Panc1 (cell line): Measurements from ENCODE around the gene SRPK1. TPM values are rescaled to one million over a fixed set of nuclear protein-coding genes. Genes with fewer than 3 reads are reported as not detected.

ENCODE experiments used
- ATAC-seq: fragments of 200-7000 bp; cut with Tn5 transposase; 2 replicates; pipeline ENCODE4 v1.9.1; 2020; ENCODE audit warnings: mild to moderate bottlenecking, moderate library complexity
- BruUV-seq: library from RNA; stranded (reverse); fragments of 400-500 nt; replicated peaks from 2 replicates; lab custom pipeline; 2021; lab: Mats Ljungman, UMichigan
- CTCF ChIA-PET: fragments of 300-600 bp; sonication (Branson Sonifier 250); formaldehyde crosslinking; loops from one replicate; lab custom pipeline; 2022; ENCODE audit warnings: antibody characterized with exemption; lab: Charles Lee
- POLR2A ChIA-PET: fragments of 300-600 bp; sonication (Branson Sonifier 250); formaldehyde crosslinking; loops from one replicate; lab custom pipeline; 2022; ENCODE audit warnings: antibody characterized with exemption; lab: Charles Lee
- DNase-seq: peaks from one replicate; pipeline ENCODE4 v3.0.0-alpha.2; 2010; ENCODE audit warnings: low read depth, low spot score
- H3K27ac ChIP-seq: 2 replicates; pipeline ENCODE4 v1.5.1; 2011; ENCODE audit warnings: mild to moderate bottlenecking, low read length, inconsistent platforms
- H3K27me3 ChIP-seq: fragments of 200-500 bp; sonication (Bioruptor generic); 2 replicates; pipeline ENCODE4 v1.6.0; 2014; ENCODE audit warnings: low read length, inconsistent platforms; ENCODE audit not compliant: control insufficient read depth, insufficient read depth
- H3K36me3 ChIP-seq: fragments of 200-500 bp; sonication (Bioruptor generic); 2 replicates; pipeline ENCODE4 v1.5.1; 2014; ENCODE audit warnings: inconsistent platforms, mild to moderate bottlenecking, low read length, moderate library complexity; ENCODE audit not compliant: control insufficient read depth, insufficient read depth
- H3K4me1 ChIP-seq: 2 replicates; pipeline ENCODE4 v1.5.1; 2011; ENCODE audit warnings: inconsistent platforms, mild to moderate bottlenecking, low read length, moderate library complexity; ENCODE audit not compliant: control insufficient read depth, insufficient read depth
- H3K4me3 ChIP-seq, 2 experiments: 2 replicates each; pipeline ENCODE4 v1.5.1; 2011 to 2012; ENCODE audit warnings: low read depth in 2 of 2, low read length in 2 of 2, mild to moderate bottlenecking in 2 of 2, inconsistent platforms in 1 of 2, moderate library complexity in 1 of 2
- H3K9me3 ChIP-seq: fragments of 200-500 bp; sonication (Bioruptor generic); 2 replicates; pipeline ENCODE4 v1.5.1; 2014; ENCODE audit warnings: low read depth, mild to moderate bottlenecking, inconsistent platforms, low read length, moderate library complexity; ENCODE audit not compliant: control insufficient read depth, insufficient read depth
- POLR2AphosphoS5 ChIP-seq: IDR thresholded peaks from 2 replicates; pipeline ENCODE4 v1.6.1; 2012; ENCODE audit warnings: mild to moderate bottlenecking, low read depth, low read length, moderate library complexity
- SIN3A ChIP-seq: IDR thresholded peaks from 2 replicates; pipeline ENCODE4 v1.6.1; 2012; ENCODE audit warnings: low read depth, mild to moderate bottlenecking, low read length, moderate library complexity, borderline replicate concordance; ENCODE audit not compliant: insufficient read depth
- TCF7L2 ChIP-seq: IDR thresholded peaks from 2 replicates; pipeline ENCODE4 v1.6.1; 2011; ENCODE audit warnings: mild to moderate bottlenecking, low read depth, low read length, inconsistent platforms
- in situ Hi-C: cut with HindIII; loops from 2 replicates; pipeline ENCODE4 v1.10.0; 2016; ENCODE audit warnings: low sequenced_read_pairs, low pct_unique_long_range_greater_than_20kb
- intact Hi-C: fragments of 100-400 bp; cut with micrococcal nuclease; formaldehyde crosslinking; loops from one replicate; pipeline ENCODE4 v1.10.0; 2022; ENCODE audit not compliant: unreplicated experiment
- total RNA-seq: library from RNA; stranded (reverse); gene quantifications from one replicate; pipeline ENCODE4 v1.2.1, GENCODE V29; 2021; ENCODE audit not compliant: unreplicated experiment
- TF ChIP-seq, protein P1 (sequence below): fragments of 450-650 bp; IDR thresholded peaks from 2 replicates; pipeline ENCODE4 v1.5.1; 2017; ENCODE audit warnings: mild to moderate bottlenecking
- TF ChIP-seq, protein P2 (sequence below), 2 experiments: IDR thresholded peaks; 2 replicates each; pipeline ENCODE4 v1.6.1; 2011 to 2012; ENCODE audit warnings: low read depth in 2 of 2, control low read depth in 1 of 2, low read length in 1 of 2, mild to moderate bottlenecking in 1 of 2, moderate library complexity in 1 of 2; ENCODE audit not compliant: insufficient read depth in 1 of 2

Gene SRPK1
- total RNA-seq, 1 experiment from 2014 or later: 68.3 TPM

DNA sequence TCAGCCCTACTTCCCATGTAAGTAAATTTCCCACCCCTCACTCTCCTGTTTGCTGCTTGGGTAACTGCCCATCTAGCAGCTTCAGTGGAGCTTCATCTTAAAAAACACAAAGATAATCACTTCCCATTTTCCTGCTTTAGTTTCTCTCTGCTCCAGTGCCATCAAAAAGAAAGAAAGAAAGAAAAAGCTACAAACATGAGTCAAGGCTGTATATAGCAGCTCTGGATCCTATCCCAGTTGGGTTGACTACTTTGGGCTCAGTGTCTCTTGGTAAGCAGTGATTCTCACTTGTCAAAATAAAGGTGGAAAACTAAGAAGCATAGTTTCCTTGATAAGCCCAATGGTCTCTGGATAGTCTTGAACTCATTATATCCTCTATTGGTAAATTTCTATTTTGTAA, 48.7 kb upstream of the SRPK1 start:
- H3K27ac ChIP-seq: no peak overlapping the region
- TF ChIP-seq, protein P1, sequence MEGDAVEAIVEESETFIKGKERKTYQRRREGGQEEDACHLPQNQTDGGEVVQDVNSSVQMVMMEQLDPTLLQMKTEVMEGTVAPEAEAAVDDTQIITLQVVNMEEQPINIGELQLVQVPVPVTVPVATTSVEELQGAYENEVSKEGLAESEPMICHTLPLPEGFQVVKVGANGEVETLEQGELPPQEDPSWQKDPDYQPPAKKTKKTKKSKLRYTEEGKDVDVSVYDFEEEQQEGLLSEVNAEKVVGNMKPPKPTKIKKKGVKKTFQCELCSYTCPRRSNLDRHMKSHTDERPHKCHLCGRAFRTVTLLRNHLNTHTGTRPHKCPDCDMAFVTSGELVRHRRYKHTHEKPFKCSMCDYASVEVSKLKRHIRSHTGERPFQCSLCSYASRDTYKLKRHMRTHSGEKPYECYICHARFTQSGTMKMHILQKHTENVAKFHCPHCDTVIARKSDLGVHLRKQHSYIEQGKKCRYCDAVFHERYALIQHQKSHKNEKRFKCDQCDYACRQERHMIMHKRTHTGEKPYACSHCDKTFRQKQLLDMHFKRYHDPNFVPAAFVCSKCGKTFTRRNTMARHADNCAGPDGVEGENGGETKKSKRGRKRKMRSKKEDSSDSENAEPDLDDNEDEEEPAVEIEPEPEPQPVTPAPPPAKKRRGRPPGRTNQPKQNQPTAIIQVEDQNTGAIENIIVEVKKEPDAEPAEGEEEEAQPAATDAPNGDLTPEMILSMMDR: no peak
- no peak for TF ChIP-seq SIN3A
- TF ChIP-seq POLR2AphosphoS5: no peak
- TF ChIP-seq, protein P2, sequence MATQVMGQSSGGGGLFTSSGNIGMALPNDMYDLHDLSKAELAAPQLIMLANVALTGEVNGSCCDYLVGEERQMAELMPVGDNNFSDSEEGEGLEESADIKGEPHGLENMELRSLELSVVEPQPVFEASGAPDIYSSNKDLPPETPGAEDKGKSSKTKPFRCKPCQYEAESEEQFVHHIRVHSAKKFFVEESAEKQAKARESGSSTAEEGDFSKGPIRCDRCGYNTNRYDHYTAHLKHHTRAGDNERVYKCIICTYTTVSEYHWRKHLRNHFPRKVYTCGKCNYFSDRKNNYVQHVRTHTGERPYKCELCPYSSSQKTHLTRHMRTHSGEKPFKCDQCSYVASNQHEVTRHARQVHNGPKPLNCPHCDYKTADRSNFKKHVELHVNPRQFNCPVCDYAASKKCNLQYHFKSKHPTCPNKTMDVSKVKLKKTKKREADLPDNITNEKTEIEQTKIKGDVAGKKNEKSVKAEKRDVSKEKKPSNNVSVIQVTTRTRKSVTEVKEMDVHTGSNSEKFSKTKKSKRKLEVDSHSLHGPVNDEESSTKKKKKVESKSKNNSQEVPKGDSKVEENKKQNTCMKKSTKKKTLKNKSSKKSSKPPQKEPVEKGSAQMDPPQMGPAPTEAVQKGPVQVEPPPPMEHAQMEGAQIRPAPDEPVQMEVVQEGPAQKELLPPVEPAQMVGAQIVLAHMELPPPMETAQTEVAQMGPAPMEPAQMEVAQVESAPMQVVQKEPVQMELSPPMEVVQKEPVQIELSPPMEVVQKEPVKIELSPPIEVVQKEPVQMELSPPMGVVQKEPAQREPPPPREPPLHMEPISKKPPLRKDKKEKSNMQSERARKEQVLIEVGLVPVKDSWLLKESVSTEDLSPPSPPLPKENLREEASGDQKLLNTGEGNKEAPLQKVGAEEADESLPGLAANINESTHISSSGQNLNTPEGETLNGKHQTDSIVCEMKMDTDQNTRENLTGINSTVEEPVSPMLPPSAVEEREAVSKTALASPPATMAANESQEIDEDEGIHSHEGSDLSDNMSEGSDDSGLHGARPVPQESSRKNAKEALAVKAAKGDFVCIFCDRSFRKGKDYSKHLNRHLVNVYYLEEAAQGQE (IDR thresholded peaks at IDR 0.05; ENCODE audit: insufficient read depth in 1 of 2, low read depth in 2 of 2, low read length in 1 of 2): no peak
- TF ChIP-seq TCF7L2: no peak
- no TSS peak for BruUV-seq
- CTCF ChIA-PET: interaction anchor here (0.6 kb wide), 1 partner anchor 16 kb away, joined by 3 read pairs; no protein-coding TSS in a partner anchor
- no peak for ATAC-seq
- no peaks in the 10 kb centered on the region for H3K36me3 ChIP-seq
- H3K4me1 ChIP-seq: no peaks in the 10 kb centered on the region
- POLR2A ChIA-PET: interaction anchor here (0.9 kb wide), 1 partner anchor 107 kb away, joined by 3 read pairs; no protein-coding TSS in a partner anchor
- in situ Hi-C loops (no loop called here), intact Hi-C loops (no loop called here)
- no peaks in the 10 kb centered on the region for H3K27me3 ChIP-seq
- no peak for DNase-seq
- H3K4me3 ChIP-seq: no peak overlapping the region
- H3K9me3 ChIP-seq: no peaks in the 10 kb centered on the region

DNA sequence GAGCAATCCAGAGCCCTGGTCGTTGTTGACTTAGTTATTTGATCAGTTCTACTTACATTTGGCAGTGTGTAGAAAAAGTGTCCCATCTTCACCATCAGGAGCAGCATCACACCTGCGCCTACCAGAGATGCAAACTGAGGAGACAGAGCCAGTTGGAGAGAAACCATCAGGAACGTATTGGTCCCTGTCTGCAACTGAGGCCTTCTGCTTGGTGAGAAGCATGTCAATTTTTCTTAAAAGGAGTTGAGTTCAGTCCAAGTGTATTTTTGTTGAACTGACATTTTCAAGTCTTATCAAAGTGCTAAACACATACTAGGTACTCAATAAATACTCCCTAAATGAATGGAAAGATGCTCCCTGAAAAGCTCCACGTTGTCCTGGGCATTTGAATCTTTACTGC, 47.9 kb upstream of the SRPK1 start:
- CTCF ChIA-PET: no interaction called here
- no TSS peak for BruUV-seq
- ATAC-seq (no peak), DNase-seq (no peak)
- intact Hi-C loops (no loop called here), in situ Hi-C loops (no loop called here)
- Histone ChIP-seq H3K36me3 (no peaks in the 10 kb centered on the region), H3K9me3 (no peaks in the 10 kb centered on the region), H3K27ac (no peak overlapping the region), H3K4me3 (no peak overlapping the region), H3K27me3 (no peaks in the 10 kb centered on the region), H3K4me1 (no peaks in the 10 kb centered on the region)
- TF ChIP-seq, protein P2 (IDR thresholded peaks at IDR 0.05; ENCODE audit: insufficient read depth in 1 of 2, low read depth in 2 of 2, low read length in 1 of 2): no peak
- no peak for TF ChIP-seq SIN3A
- no peak for TF ChIP-seq POLR2AphosphoS5
- TF ChIP-seq, protein P1: no peak
- TF ChIP-seq TCF7L2: no peak
- POLR2A ChIA-PET: no interaction called here
